ENCODE data around the gene SUPT16H. TPM values are rescaled to one million over a fixed set of nuclear protein-coding genes. Genes with fewer than 3 reads are reported as not detected.

SUPT16H gene
- polyA plus RNA-seq, 2 of the 4 experiments (the other 2 are of a cell fraction) = 121 to 131 TPM

DNA sequence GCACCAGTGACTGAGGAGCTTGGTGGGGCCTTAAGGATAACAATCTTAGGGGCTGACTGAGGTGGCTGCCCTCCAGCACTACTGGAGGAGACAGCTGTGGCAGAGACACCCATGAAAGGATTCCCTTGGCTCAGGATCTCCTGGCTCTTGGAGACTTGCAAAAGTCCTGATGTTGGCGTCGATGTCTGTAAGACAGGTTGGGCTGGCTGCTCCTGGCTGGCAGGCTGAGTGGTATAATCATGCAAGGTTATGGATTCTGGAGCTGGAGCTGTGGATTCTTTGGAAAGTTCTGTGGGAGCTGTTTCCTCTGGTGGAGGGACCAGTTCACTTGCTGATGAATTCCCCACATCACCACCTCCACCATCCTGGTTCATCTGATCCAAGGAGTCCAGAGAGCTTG is 47.3 kb upstream of the SUPT16H start:
- no peak for FAIRE-seq
- no peak overlapping the region for H3K4me2 ChIP-seq
- CTCF ChIA-PET = interaction anchor here (0.8 to 1.1 kb wide), 2 partner anchors 11 to 39 kb away, joined by 3 read pairs; no protein-coding TSS in a partner anchor
- POLR2A ChIA-PET = no interaction called here
- WGBS (ENCODE audit: missing lambda C conversion rate) = 100% methylated on average over 2 of the region's 2 CpGs
- no peak overlapping the region for H3K27ac ChIP-seq
- TF ChIP-seq, protein P1, sequence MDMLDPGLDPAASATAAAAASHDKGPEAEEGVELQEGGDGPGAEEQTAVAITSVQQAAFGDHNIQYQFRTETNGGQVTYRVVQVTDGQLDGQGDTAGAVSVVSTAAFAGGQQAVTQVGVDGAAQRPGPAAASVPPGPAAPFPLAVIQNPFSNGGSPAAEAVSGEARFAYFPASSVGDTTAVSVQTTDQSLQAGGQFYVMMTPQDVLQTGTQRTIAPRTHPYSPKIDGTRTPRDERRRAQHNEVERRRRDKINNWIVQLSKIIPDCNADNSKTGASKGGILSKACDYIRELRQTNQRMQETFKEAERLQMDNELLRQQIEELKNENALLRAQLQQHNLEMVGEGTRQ (IDR thresholded peaks at IDR 0.05) = no peak
- TF ChIP-seq RAD21 (conservative IDR thresholded peaks at IDR 0.05 in 1 of 2, IDR thresholded peaks at IDR 0.05 in 1 of 2) (no peak), MAZ (IDR thresholded peaks at IDR 0.05; ENCODE audit: borderline replicate concordance, low read depth, low read length) (no peak), NPAS2 (CRISPR knock-in tag; IDR thresholded peaks at IDR 0.05; ENCODE audit: borderline replicate concordance) (no peak), CHD2 (IDR thresholded peaks at IDR 0.05; ENCODE audit: low read length, partially characterized antibody) (no peak), RARB (CRISPR knock-in tag; IDR thresholded peaks at IDR 0.05) (no peak)
- TF ChIP-seq, protein P2, sequence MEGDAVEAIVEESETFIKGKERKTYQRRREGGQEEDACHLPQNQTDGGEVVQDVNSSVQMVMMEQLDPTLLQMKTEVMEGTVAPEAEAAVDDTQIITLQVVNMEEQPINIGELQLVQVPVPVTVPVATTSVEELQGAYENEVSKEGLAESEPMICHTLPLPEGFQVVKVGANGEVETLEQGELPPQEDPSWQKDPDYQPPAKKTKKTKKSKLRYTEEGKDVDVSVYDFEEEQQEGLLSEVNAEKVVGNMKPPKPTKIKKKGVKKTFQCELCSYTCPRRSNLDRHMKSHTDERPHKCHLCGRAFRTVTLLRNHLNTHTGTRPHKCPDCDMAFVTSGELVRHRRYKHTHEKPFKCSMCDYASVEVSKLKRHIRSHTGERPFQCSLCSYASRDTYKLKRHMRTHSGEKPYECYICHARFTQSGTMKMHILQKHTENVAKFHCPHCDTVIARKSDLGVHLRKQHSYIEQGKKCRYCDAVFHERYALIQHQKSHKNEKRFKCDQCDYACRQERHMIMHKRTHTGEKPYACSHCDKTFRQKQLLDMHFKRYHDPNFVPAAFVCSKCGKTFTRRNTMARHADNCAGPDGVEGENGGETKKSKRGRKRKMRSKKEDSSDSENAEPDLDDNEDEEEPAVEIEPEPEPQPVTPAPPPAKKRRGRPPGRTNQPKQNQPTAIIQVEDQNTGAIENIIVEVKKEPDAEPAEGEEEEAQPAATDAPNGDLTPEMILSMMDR (IDR thresholded peaks at IDR 0.05) = no peak
- TF ChIP-seq, protein P3, sequence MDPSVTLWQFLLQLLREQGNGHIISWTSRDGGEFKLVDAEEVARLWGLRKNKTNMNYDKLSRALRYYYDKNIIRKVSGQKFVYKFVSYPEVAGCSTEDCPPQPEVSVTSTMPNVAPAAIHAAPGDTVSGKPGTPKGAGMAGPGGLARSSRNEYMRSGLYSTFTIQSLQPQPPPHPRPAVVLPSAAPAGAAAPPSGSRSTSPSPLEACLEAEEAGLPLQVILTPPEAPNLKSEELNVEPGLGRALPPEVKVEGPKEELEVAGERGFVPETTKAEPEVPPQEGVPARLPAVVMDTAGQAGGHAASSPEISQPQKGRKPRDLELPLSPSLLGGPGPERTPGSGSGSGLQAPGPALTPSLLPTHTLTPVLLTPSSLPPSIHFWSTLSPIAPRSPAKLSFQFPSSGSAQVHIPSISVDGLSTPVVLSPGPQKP (IDR thresholded peaks at IDR 0.05; ENCODE audit: low read depth, low read length) = no peak
- TF ChIP-seq, protein P4, sequence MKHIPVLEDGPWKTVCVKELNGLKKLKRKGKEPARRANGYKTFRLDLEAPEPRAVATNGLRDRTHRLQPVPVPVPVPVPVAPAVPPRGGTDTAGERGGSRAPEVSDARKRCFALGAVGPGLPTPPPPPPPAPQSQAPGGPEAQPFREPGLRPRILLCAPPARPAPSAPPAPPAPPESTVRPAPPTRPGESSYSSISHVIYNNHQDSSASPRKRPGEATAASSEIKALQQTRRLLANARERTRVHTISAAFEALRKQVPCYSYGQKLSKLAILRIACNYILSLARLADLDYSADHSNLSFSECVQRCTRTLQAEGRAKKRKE (CRISPR knock-in tag; IDR thresholded peaks at IDR 0.05; ENCODE audit: low read depth) = no peak
- no peak for DNase-seq (ENCODE audit: low read depth in 1 of 2, low spot score in 1 of 2)
- no peaks in the 10 kb centered on the region for H3K9me3 ChIP-seq
- no peak overlapping the region for H3K4me3 ChIP-seq
- peaks cover 6% of the 10 kb centered on the region; the same call in 2 of the 3 replicates for H3K4me1 ChIP-seq
- ATAC-seq = no peak

GRCh38 chr14:21428930-21429329 is 45.1 kb upstream of the SUPT16H start:
- CTCF ChIA-PET = interaction anchor here (0.8 to 1.3 kb wide), 2 partner anchors 13 to 15 kb away, joined by 3 to 5 read pairs; no protein-coding TSS in a partner anchor
- FAIRE-seq = no peak
- no peak overlapping the region for H3K4me2 ChIP-seq
- no peaks in the 10 kb centered on the region for H3K4me1 ChIP-seq
- POLR2A ChIA-PET = no interaction called here
- WGBS (ENCODE audit: missing lambda C conversion rate) = 93% methylated on average over 4 of the region's 4 CpGs
- TF ChIP-seq NFE2L2 (conservative IDR thresholded peaks at IDR 0.05; ENCODE audit: low read length) (no peak), RARB (CRISPR knock-in tag; IDR thresholded peaks at IDR 0.05) (no peak), POLR2A (IDR thresholded peaks at IDR 0.05; ENCODE audit: low read length) (no peak), KDM5A (IDR thresholded peaks at IDR 0.05) (no peak), EHMT2 (IDR thresholded peaks at IDR 0.05; ENCODE audit: low read depth) (no peak), TP53 (CRISPR knock-in tag; IDR thresholded peaks at IDR 0.05) (no peak), FOXS1 (CRISPR knock-in tag; IDR thresholded peaks at IDR 0.05) (no peak), ZNF302 (CRISPR knock-in tag; IDR thresholded peaks at IDR 0.05) (no peak), RNF2 (IDR thresholded peaks at IDR 0.05; ENCODE audit: borderline replicate concordance, low read depth) (no peak), ZSCAN20 (CRISPR knock-in tag; IDR thresholded peaks at IDR 0.05) (no peak)
- TF ChIP-seq, protein P2 (IDR thresholded peaks at IDR 0.05) = no peak
- TF ChIP-seq, protein P5, sequence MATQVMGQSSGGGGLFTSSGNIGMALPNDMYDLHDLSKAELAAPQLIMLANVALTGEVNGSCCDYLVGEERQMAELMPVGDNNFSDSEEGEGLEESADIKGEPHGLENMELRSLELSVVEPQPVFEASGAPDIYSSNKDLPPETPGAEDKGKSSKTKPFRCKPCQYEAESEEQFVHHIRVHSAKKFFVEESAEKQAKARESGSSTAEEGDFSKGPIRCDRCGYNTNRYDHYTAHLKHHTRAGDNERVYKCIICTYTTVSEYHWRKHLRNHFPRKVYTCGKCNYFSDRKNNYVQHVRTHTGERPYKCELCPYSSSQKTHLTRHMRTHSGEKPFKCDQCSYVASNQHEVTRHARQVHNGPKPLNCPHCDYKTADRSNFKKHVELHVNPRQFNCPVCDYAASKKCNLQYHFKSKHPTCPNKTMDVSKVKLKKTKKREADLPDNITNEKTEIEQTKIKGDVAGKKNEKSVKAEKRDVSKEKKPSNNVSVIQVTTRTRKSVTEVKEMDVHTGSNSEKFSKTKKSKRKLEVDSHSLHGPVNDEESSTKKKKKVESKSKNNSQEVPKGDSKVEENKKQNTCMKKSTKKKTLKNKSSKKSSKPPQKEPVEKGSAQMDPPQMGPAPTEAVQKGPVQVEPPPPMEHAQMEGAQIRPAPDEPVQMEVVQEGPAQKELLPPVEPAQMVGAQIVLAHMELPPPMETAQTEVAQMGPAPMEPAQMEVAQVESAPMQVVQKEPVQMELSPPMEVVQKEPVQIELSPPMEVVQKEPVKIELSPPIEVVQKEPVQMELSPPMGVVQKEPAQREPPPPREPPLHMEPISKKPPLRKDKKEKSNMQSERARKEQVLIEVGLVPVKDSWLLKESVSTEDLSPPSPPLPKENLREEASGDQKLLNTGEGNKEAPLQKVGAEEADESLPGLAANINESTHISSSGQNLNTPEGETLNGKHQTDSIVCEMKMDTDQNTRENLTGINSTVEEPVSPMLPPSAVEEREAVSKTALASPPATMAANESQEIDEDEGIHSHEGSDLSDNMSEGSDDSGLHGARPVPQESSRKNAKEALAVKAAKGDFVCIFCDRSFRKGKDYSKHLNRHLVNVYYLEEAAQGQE (IDR thresholded peaks at IDR 0.05) = no peak
- TF ChIP-seq, protein P6, sequence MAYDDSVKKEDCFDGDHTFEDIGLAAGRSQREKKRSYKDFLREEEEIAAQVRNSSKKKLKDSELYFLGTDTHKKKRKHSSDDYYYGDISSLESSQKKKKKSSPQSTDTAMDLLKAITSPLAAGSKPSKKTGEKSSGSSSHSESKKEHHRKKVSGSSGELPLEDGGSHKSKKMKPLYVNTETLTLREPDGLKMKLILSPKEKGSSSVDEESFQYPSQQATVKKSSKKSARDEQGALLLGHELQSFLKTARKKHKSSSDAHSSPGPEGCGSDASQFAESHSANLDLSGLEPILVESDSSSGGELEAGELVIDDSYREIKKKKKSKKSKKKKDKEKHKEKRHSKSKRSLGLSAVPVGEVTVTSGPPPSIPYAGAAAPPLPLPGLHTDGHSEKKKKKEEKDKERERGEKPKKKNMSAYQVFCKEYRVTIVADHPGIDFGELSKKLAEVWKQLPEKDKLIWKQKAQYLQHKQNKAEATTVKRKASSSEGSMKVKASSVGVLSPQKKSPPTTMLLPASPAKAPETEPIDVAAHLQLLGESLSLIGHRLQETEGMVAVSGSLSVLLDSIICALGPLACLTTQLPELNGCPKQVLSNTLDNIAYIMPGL (CRISPR knock-in tag; IDR thresholded peaks at IDR 0.05; ENCODE audit: borderline replicate concordance) = no peak
- no peak for DNase-seq (ENCODE audit: low read depth in 1 of 2, low spot score in 1 of 2)
- no peak overlapping the region for H3K27ac ChIP-seq
- no peak for ATAC-seq
- no peaks in the 10 kb centered on the region for H3K9me3 ChIP-seq
- no peak overlapping the region for H3K4me3 ChIP-seq

Data from A549 (cell line).